ENCODE results near the gene CHST11.
A peak's percentile ranks its signal among the peaks of the same experiment; 100 is the strongest.

CHST11 gene

DNA sequence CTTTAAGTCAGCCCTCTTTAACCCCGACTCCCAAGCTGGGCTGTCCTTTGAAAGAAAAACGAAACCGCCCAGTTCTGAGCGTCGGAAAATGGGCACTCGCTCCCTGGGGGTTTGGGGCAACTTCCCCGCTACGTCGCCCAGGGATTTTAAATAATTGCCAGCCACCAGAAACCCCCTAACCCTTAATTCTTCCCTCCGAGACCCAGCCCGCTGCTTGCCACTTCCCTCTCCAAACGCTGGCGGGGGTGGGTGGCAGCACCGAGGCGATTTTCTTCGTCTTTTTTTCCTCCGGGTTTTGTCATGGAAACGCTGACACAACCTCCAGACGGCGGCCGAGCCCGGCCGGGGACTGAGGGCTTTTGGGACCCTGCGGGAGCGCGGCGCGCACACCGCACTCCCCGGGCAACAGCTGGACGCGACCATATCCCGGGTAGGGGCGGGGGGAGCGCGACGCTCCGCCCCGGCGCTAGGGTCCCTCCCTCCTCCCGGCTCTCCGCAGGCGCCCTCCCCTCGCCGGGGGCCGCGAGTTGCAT is at the start of gene CHST11:
TSS of gene CHST11 (plus strand) at position 532 of the 533 bp plus-strand sequence.
- no peaks in the 10 kb centered on the region for H4K20me1 ChIP-seq (ENCODE audit: low read depth, low read length)
- no peak within 1 kb of the TSS for H3K27ac ChIP-seq (ENCODE audit: low read depth, low read length)
- no peaks in the 10 kb centered on the region for H3K79me2 ChIP-seq (ENCODE audit: insufficient read depth, low read length)
- H3K9me3 ChIP-seq (ENCODE audit: insufficient read depth, low read length), result no peaks in the 10 kb centered on the region
- H3K36me3 ChIP-seq (ENCODE audit: low read length), result no peaks in the 10 kb centered on the region
- H2AFZ ChIP-seq (ENCODE audit: low read depth, low read length, severe bottlenecking), result peak within 1 kb of the TSS; percentile 82
- H3K9ac ChIP-seq (ENCODE audit: low read length), result peak within 1 kb of the TSS; percentile 46
- TF ChIP-seq EZH2phosphoT487 (conservative IDR thresholded peaks at IDR 0.05; ENCODE audit: low read length), result no peak
- TF ChIP-seq CTCF (IDR thresholded peaks at IDR 0.05; ENCODE audit: insufficient read depth, low read length, poor library complexity, severe bottlenecking), result no peak
- H3K27me3 ChIP-seq (ENCODE audit: low read length), result no peaks in the 10 kb centered on the region
- peak within 1 kb of the TSS; percentile 59 for H3K4me3 ChIP-seq (ENCODE audit: insufficient read depth, low read length, poor library complexity, severe bottlenecking)
- H3K9me2 ChIP-seq (replicated peaks; ENCODE audit: insufficient read depth, low read length), result no peaks in the 10 kb centered on the region
- H3F3A ChIP-seq (ENCODE audit: insufficient read depth), result no peaks in the 10 kb centered on the region
- H3K4me2 ChIP-seq (ENCODE audit: low read depth, low read length, poor library complexity, severe bottlenecking), result peak within 1 kb of the TSS; percentile 84

GRCh38 chr12:104407438-104407837 is 49.3 kb upstream of the CHST11 start:
- H3K4me2 ChIP-seq (ENCODE audit: low read depth, low read length, poor library complexity, severe bottlenecking), result no peak overlapping the region

DNA sequence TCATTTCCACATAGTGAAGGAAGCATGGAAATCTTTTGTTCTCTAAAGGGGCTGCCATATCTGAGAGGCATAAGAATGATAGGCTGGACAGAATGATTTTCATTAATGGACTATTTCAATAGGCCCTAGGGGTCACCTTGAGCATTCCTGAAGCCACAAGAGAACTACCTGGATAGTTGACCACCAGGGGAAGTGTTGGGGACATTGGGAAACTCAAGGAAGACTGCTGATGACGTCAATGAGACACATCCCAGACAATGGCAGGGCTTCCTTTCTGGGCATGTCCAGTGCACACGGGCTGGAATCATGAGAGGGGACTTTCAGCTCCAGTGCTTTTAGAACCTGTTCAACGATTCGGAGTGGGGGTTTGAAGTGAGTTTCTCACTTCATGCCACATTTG is 48.8 kb upstream of the CHST11 start:
- no peak overlapping the region for H3K4me2 ChIP-seq (ENCODE audit: low read depth, low read length, poor library complexity, severe bottlenecking)
- H3K36me3 ChIP-seq (ENCODE audit: low read length), result no peaks in the 10 kb centered on the region
- H3K79me2 ChIP-seq (ENCODE audit: insufficient read depth, low read length), result no peaks in the 10 kb centered on the region
- no peak overlapping the region for H2AFZ ChIP-seq (ENCODE audit: low read depth, low read length, severe bottlenecking)
- no peak overlapping the region for H3K4me3 ChIP-seq (ENCODE audit: insufficient read depth, low read length, poor library complexity, severe bottlenecking)
- H3K9me3 ChIP-seq (ENCODE audit: insufficient read depth, low read length), result no peaks in the 10 kb centered on the region
- H3K27me3 ChIP-seq (ENCODE audit: low read length), result no peaks in the 10 kb centered on the region
- no peak overlapping the region for H3K27ac ChIP-seq (ENCODE audit: low read depth, low read length)
- H3K9me2 ChIP-seq (replicated peaks; ENCODE audit: insufficient read depth, low read length), result no peaks in the 10 kb centered on the region
- no peak overlapping the region for H3K9ac ChIP-seq (ENCODE audit: low read length)
- no peaks in the 10 kb centered on the region for H4K20me1 ChIP-seq (ENCODE audit: low read depth, low read length)
- H3F3A ChIP-seq (ENCODE audit: insufficient read depth), result no peaks in the 10 kb centered on the region
- TF ChIP-seq EZH2phosphoT487 (conservative IDR thresholded peaks at IDR 0.05; ENCODE audit: low read length) (no peak), CTCF (IDR thresholded peaks at IDR 0.05; ENCODE audit: insufficient read depth, low read length, poor library complexity, severe bottlenecking) (no peak)

More at GRCh38 chr12:104407438-104407837, 49.3 kb upstream of the CHST11 start:
- no peaks in the 10 kb centered on the region for H4K20me1 ChIP-seq (ENCODE audit: low read depth, low read length)
- H3K27me3 ChIP-seq (ENCODE audit: low read length), result no peaks in the 10 kb centered on the region
- TF ChIP-seq EZH2phosphoT487 (conservative IDR thresholded peaks at IDR 0.05; ENCODE audit: low read length) (no peak), CTCF (IDR thresholded peaks at IDR 0.05; ENCODE audit: insufficient read depth, low read length, poor library complexity, severe bottlenecking) (no peak)
- H3K27ac ChIP-seq (ENCODE audit: low read depth, low read length), result no peak overlapping the region
- no peaks in the 10 kb centered on the region for H3K36me3 ChIP-seq (ENCODE audit: low read length)
- H3K4me3 ChIP-seq (ENCODE audit: insufficient read depth, low read length, poor library complexity, severe bottlenecking), result no peak overlapping the region
- H3K9ac ChIP-seq (ENCODE audit: low read length), result no peak overlapping the region
- H2AFZ ChIP-seq (ENCODE audit: low read depth, low read length, severe bottlenecking), result no peak overlapping the region
- no peaks in the 10 kb centered on the region for H3F3A ChIP-seq (ENCODE audit: insufficient read depth)
- no peaks in the 10 kb centered on the region for H3K79me2 ChIP-seq (ENCODE audit: insufficient read depth, low read length)
- H3K9me3 ChIP-seq (ENCODE audit: insufficient read depth, low read length), result no peaks in the 10 kb centered on the region
- no peaks in the 10 kb centered on the region for H3K9me2 ChIP-seq (replicated peaks; ENCODE audit: insufficient read depth, low read length)
